ENCODE results near the gene ASGR2. TPM values are rescaled to one million over a fixed set of nuclear protein-coding genes. Genes with fewer than 3 reads are reported as not detected.
A peak's percentile ranks its signal among the peaks of the same experiment; 100 is the strongest.

The ASGR2 gene
- total and polyA plus RNA-seq, 2 of the 13 experiments (the other 11 are each of a cell fraction or from before 2014, with no cell fraction given): 320 to 754 TPM

DNA sequence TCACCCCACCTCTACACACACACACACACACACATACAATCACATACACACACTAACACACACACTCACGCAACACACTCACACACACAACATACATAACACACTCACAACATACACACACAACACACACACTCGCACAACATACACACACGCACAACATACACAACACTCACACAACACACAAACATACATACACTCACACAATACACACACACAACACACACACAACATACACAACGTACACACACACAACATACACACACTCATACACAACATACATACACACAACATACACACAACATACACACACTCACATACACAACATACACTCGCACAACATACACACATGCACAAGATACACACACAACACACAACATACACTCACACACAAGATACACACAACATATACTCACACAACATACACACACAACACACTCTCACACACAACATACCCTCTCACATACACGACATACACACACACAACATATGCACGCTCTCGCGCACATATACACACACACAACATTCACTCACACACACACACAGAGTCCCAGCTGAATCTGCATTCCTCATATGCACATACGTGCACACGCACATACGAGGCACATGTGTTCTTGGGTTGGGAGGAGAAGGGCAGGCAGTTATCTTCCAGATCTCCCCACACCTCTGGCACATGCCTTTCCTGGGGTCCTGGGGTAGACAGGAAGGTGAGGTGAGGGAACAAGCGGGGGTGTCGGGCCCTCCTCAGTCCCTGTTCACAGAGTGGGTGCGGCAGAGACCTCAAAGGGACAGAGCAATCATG is 1.1 kb downstream of the ASGR2 start (continued):
- TF ChIP-seq, protein P1, sequence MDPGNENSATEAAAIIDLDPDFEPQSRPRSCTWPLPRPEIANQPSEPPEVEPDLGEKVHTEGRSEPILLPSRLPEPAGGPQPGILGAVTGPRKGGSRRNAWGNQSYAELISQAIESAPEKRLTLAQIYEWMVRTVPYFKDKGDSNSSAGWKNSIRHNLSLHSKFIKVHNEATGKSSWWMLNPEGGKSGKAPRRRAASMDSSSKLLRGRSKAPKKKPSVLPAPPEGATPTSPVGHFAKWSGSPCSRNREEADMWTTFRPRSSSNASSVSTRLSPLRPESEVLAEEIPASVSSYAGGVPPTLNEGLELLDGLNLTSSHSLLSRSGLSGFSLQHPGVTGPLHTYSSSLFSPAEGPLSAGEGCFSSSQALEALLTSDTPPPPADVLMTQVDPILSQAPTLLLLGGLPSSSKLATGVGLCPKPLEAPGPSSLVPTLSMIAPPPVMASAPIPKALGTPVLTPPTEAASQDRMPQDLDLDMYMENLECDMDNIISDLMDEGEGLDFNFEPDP (CRISPR knock-in tag; conservative IDR thresholded peaks at IDR 0.05): 0 out of 2 replicates have a peak, but pooled peaks have one; percentile 36
- no peak for TF ChIP-seq ZNF230 (CRISPR knock-in tag; IDR thresholded peaks at IDR 0.05)
- TF ChIP-seq BORCS8-MEF2B (CRISPR knock-in tag; IDR thresholded peaks at IDR 0.05): no peak
- TF ChIP-seq ZNF30 (CRISPR knock-in tag; IDR thresholded peaks at IDR 0.05): no peak
- 0 out of 2 replicates have a peak, but pooled peaks have one; percentile 51 for TF ChIP-seq SOX6 (IDR thresholded peaks at IDR 0.05)
- no peak for TF ChIP-seq SOX6 (CRISPR knock-in tag; IDR thresholded peaks at IDR 0.05)
- TF ChIP-seq PLRG1 (conservative IDR thresholded peaks at IDR 0.05): peak; percentile 86; the same call in 1 of the 2 replicates
- TF ChIP-seq JUNB (CRISPR knock-in tag; IDR thresholded peaks at IDR 0.05; ENCODE audit: borderline replicate concordance): peak; percentile 84
- TF ChIP-seq STAG1 (CRISPR knock-in tag; IDR thresholded peaks at IDR 0.05): no peak
- no peak for TF ChIP-seq ZNF746 (CRISPR knock-in tag; IDR thresholded peaks at IDR 0.05)
- TF ChIP-seq NBN (conservative IDR thresholded peaks at IDR 0.05): peak; percentile 99
- TF ChIP-seq, protein P2, sequence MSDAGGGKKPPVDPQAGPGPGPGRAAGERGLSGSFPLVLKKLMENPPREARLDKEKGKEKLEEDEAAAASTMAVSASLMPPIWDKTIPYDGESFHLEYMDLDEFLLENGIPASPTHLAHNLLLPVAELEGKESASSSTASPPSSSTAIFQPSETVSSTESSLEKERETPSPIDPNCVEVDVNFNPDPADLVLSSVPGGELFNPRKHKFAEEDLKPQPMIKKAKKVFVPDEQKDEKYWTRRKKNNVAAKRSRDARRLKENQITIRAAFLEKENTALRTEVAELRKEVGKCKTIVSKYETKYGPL (CRISPR knock-in tag; IDR thresholded peaks at IDR 0.05): no peak
- TF ChIP-seq, protein P3, sequence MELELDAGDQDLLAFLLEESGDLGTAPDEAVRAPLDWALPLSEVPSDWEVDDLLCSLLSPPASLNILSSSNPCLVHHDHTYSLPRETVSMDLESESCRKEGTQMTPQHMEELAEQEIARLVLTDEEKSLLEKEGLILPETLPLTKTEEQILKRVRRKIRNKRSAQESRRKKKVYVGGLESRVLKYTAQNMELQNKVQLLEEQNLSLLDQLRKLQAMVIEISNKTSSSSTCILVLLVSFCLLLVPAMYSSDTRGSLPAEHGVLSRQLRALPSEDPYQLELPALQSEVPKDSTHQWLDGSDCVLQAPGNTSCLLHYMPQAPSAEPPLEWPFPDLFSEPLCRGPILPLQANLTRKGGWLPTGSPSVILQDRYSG (CRISPR knock-in tag; IDR thresholded peaks at IDR 0.05): no peak
- no peak for TF ChIP-seq KMT2A (CRISPR knock-in tag; IDR thresholded peaks at IDR 0.05)
- TF ChIP-seq, protein P4, sequence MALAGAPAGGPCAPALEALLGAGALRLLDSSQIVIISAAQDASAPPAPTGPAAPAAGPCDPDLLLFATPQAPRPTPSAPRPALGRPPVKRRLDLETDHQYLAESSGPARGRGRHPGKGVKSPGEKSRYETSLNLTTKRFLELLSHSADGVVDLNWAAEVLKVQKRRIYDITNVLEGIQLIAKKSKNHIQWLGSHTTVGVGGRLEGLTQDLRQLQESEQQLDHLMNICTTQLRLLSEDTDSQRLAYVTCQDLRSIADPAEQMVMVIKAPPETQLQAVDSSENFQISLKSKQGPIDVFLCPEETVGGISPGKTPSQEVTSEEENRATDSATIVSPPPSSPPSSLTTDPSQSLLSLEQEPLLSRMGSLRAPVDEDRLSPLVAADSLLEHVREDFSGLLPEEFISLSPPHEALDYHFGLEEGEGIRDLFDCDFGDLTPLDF (CRISPR knock-in tag; IDR thresholded peaks at IDR 0.05): no peak
- no peak for TF ChIP-seq FOXA3 (CRISPR knock-in tag; IDR thresholded peaks at IDR 0.05)
- peak; percentile 77; the same call in 1 of the 2 replicates for TF ChIP-seq FOXP1 (IDR thresholded peaks at IDR 0.05)
- TF ChIP-seq FOXP1 (CRISPR knock-in tag; IDR thresholded peaks at IDR 0.05): no peak
- no peak for TF ChIP-seq TRIM24 (CRISPR knock-in tag; IDR thresholded peaks at IDR 0.05)
- no peak; the same call in 1 of the 2 replicates for TF ChIP-seq FOXC1 (CRISPR knock-in tag; IDR thresholded peaks at IDR 0.05; ENCODE audit: borderline replicate concordance)
- TF ChIP-seq KDM1A (CRISPR knock-in tag; IDR thresholded peaks at IDR 0.05): no peak
- no peak for TF ChIP-seq ZC3H4 (CRISPR knock-in tag; IDR thresholded peaks at IDR 0.05; ENCODE audit: borderline replicate concordance)
- TF ChIP-seq, protein P5, sequence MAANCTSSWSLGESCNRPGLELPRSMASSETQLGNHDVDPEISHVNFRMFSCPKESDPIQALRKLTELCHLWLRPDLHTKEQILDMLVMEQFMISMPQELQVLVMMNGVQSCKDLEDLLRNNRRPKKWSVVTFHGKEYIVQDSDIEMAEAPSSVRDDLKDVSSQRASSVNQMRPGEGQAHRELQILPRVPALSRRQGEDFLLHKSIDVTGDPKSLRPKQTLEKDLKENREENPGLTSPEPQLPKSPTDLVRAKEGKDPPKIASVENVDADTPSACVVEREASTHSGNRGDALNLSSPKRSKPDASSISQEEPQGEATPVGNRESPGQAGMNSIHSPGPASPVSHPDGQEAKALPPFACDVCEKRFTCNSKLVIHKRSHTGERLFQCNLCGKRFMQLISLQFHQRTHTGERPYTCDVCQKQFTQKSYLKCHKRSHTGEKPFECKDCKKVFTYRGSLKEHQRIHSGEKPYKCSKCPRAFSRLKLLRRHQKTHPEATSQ (CRISPR knock-in tag; IDR thresholded peaks at IDR 0.05; ENCODE audit: borderline replicate concordance): no peak
- TF ChIP-seq TEAD2 (CRISPR knock-in tag; IDR thresholded peaks at IDR 0.05): no peak
- TF ChIP-seq KAT8 (CRISPR knock-in tag; IDR thresholded peaks at IDR 0.05): no peak
- TF ChIP-seq, protein P6, sequence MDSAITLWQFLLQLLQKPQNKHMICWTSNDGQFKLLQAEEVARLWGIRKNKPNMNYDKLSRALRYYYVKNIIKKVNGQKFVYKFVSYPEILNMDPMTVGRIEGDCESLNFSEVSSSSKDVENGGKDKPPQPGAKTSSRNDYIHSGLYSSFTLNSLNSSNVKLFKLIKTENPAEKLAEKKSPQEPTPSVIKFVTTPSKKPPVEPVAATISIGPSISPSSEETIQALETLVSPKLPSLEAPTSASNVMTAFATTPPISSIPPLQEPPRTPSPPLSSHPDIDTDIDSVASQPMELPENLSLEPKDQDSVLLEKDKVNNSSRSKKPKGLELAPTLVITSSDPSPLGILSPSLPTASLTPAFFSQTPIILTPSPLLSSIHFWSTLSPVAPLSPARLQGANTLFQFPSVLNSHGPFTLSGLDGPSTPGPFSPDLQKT (CRISPR knock-in tag; IDR thresholded peaks at IDR 0.05; ENCODE audit: borderline replicate concordance): no peak
